Right lung (tissue), 5 donors: ENCODE data around the gene MTX1. TPM values are rescaled to one million over a fixed set of nuclear protein-coding genes. Genes with fewer than 3 reads are reported as not detected.
"Not testable (repeated sequence)": the region's sequence is repeated elsewhere in the genome, so short reads cannot be mapped to it uniquely, and the experiment has no call there.

Experiments
- DNase-seq, 2 donors: peaks; one replicate each; pipeline ENCODE4 v3.0.0-alpha.2; 2013
- polyA plus RNA-seq, 5 donors: library from polyadenylated mRNA; unstranded; fragments of 120-200 nt; gene quantifications; one replicate each; pipeline versions ENCODE4 v1.2.1 to v1.2.3, GENCODE V29; 2013; ENCODE audit warnings: inconsistent platforms in 1 of 5, low replicate concordance in 1 of 5; ENCODE audit not compliant: insufficient read length in 5 of 5, insufficient read depth in 1 of 5

The MTX1 gene
- polyA plus RNA-seq, 5 donors, result 27.8 to 38.3 (median 32.0) TPM

DNA sequence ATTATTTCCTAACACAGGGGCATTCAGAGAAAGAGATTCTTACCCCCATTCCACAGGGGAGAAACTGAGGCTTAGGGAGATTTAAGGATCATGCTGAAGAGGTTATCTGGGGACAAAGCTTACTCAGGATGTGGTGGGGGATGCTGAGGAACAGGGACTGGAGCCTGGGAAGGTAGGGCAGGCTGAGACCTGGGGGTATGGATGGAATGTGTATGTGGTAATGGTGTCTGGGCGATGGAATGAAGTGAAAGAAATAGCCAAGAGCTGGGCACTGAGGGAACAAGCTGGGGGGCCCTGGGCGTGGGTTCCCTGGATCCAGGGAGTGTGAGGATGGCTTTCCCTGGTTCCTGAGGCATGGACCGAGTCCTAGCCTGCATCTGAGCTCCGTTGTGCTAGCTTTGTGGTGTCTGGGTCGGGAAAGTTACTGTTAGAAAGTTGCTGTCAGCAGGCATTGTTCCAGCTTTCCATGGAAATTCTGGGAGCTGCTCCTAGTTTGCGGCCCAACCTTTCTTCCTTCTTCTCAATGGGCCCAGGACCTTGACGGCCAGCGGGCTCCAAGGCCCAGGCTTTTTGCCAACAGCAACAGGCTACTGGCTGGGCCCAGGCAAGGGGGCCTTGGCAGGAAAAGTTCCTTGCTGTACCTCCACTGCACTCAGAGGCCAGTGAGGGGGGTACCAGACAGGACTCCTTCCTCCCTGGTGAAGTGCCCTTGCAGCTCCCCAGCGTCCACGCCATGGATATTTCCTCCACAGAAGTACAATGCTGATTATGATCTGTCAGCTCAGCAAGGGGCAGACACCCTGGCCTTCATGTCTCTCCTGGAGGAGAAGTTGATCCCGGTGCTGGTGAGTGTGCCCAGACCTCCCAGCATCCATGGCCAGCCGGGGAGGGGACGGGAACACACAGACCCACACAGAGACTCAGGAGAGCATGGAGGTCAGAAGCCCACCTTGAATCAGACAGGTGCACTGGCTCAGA lies 23.8 kb downstream of the MTX1 start:
- DNase-seq, result peak in 1 of 2 donors; percentile 44

DNA sequence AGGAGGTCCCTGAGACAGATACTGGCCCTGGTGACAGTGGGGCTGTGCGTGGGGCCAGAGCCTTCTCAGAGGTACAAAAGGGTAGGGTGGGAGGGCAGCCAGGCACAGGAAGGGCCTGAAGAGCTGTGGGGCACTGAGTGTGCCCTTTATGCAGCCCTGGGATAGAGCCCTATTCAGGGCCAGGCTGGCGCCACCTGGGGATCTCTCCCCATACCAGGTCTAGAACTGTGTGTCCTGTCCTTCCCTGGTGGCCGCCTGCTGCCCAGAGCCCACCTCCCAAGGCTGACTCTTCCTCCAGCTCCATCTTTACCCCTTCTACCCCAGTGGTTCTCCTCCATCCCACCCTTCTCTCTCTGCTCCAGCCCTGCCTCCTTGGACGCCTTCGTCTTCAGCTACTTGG lies 25.0 kb downstream of the MTX1 start:
- not testable (repeated sequence) for DNase-seq

DNA sequence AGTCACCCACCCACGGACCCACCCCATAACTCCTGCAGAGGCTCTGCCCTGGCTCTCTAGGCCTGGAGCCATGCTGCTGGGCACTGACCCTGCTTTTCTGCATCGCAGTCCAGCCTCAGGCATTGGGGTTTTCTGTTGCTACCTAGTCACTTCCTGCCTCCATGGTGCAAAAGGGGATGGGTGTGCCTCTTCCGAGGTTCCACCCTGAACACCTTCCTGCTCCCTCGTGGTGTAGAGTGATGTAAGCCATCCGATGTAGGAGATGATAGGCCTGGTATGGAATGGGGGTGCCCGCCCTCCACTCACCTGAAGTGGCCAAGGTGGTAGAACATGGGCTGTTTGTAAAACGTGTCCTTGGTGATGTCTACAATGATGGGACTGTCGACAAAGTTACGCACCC lies 26.9 kb downstream of the MTX1 start:
- DNase-seq, result not testable (repeated sequence)

DNA sequence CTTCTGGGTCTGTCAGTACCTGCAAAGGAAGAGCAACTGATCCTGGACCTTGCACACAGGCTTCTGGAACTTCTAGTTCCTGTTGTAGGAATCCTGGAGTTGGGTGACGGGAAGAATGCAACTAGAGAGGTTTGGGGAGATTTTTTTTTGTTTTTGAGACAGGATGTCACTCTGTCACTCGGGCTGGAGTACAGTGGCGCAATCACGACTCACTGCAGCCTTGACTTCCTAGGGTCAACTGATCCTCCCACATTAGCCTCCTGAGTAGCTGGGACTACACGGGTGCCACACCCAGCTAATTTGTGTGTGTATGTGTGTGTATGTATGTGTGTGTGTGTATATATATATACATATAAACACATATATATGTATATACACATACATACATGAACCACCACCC lies 28.0 kb downstream of the MTX1 start:
- DNase-seq, result no peak

DNA sequence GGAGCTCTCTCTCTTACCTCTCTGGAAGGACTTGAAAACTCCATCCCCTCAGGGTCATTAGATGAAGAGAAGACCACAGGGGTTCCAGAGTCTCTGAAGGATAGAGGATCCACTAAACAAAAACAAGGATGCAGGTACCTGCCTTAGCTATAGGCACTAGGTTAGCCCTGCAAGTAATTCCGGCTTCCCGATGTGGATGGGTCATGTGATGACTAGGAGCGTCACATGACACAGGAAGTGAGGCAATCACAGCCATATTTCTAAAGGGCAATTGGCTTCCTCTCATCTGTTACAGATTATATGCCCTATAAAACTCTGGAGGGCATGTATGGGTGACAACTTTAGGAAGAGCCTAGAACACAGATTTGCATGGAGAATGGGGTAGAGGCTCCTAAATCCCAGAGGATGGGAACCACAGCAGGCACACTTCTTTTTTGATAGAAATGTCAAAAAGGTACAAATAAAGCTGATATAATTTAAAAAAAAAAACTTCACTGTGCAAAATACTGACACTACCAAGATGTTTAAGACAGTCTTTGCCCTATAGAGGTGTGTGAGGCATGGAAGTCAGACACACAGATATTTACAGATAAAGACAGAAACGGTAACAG lies 32.7 kb downstream of the MTX1 start:
- DNase-seq, result peak; percentile 66 to 73

DNA sequence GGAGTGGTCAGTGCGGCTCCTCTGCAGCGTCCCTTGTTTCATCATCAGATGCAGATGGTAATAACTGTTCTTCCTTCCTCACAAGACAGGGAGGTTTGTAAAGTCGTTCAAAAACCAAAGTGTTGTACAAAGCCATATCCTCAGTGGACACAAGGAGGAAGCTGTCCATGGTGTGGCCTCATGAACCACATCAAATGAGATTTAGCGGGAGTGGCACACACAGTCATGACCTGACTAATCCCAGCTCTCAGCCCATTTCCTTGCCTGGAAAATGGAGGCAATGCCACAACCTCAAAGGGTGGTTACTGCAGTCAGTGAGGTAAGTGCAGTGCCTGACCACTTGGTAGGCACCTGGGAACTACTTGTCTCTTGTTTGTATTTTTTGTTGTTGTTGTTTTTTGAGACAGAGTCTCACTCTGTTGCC lies 33.4 kb downstream of the MTX1 start:
- DNase-seq, result no peak

DNA sequence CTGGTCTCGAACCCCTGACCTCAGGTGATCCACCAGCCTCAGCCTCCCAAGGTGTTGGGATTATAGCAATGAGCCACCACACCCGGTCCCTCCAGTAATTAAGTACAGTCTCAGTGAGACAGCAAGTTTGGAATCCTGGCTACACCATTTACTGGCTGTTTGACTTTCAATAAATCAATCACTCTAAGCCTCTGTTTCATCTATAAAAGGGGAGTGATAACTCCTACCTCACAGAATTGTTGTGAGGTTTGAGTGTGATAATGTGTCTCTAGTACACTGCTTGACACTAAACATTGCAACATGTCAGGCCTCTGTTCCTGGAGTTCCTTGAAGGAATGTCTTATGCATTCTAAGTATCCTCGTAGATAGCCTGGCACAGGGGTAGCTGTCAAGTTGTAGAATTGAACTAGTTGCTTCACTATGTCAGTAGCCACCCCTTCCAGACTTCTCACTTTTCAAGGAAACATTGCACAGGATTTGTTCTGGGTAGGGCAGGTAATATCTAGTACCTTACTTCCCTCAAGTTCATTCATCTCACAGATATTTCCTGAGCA lies 34.4 kb downstream of the MTX1 start:
- no peak for DNase-seq

DNA sequence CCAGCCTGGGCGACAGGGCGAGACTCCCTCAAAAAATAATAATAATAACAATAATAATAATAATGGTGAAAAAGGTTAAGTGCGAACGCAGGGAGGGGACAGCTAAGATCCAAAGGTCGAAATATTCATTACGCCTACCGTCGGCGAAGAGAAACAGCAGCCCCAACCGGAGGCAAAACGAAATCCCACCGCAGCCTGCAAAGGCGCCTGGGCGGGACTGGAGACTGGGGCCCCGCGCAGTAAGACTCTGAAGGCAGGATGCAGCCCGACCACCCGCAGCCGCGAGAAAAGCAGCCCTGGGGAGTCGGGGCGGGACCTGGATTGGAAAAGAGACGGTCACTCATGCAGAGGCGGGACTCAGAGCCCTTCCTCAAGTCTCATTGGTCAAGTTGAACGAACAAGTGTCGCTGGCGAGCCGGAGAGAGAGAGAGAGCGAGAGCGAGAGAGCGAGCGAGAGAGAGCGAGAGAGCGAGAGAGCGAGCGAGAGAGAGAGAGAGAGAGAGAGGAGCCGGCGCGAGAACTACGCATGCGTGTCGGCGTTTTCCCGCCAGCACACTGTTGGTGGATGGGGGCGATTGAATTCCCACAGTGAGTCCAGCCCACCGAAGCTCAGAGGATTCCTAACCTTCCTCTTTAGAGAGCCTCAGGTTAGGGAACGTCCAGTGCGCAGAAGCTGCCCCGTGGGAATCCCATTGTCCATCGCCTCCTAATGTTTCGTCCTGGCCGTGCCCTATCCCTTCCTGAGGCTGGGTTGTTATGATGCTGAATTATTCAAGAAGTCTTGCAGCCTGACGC lies 36.1 kb downstream of the MTX1 start:
- DNase-seq, result peak; percentile 96 to 97

DNA sequence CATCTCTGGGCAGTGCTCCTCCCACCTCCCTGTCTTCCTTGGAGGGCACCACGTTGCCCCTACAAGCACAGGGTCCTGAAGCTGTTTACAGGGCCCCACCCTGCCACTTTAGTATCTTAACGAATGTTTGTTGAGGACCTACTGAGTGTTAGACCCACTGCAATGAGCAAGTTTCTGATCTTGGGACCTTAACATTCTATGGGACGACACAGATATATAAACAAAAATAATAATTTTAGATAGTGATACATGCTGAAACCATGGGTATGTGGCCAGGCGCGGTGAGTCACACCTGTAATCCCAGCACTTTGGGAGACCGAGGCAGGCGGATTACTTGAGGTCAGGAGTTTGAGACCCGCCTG lies 36.6 kb downstream of the MTX1 start:
- DNase-seq, result no peak

DNA sequence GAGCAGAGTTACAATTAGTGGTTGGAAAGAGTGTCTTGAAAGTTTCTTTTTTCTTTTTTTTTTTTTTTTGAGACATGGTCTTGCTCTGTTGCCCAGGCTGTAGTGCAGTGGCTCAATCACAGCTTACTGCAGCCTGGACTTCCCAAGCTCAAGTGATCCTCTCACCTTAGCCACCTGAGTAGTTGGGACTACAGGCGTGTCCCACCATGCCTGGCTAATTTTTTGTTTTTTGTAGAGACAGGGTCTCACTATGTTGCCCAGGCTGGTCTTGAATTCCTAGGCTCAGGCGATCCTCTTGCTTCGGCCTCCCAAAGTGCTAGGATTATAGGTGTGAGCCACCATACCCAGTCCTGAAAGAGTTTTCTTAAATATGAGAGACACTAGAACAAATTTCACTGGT lies 38.3 kb downstream of the MTX1 start:
- DNase-seq, result not testable (repeated sequence)

DNA sequence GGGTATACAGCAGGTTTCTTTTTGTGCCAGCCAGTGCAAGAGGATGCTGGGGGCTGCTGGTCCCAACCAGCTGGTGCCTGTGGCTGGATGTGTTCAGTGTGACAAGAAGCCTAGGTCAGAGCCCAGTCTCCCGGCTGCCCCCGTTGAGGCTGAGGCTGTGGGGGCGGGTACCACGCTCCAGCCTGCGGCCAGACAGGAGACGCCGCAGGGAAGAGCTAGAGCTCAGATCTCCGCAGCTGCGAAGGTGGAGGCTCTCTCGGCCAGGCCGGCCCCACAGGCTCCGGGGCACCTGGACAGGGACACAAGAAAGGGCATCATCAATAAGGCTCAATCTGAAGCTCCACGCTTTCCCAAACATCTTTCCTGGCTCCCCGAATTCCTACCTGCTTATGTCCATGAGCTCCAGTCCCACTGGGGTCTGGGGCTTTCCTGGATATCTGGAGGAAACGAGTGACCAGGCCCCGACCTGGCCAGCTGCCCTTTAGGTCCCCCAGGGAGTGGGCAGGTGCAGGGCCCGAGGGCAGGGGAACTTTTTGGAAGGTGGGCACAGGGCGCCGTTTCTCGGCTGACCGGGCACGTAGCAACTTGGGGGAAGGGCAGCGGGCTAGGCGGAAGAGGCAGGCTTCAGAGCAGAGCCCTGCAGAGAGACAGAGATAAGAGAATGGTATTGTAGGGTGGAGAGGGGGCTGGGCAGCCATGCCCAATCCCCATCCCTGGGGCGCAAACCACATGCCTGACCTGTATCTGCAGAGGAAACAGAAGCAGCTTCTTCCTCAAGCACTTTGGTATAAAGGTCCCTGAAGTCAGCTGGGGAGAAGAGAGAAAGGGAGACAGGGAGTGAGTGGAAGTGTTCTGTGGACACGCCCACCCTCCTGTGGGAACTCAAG lies 39.4 kb downstream of the MTX1 start:
- DNase-seq, result no peak

DNA sequence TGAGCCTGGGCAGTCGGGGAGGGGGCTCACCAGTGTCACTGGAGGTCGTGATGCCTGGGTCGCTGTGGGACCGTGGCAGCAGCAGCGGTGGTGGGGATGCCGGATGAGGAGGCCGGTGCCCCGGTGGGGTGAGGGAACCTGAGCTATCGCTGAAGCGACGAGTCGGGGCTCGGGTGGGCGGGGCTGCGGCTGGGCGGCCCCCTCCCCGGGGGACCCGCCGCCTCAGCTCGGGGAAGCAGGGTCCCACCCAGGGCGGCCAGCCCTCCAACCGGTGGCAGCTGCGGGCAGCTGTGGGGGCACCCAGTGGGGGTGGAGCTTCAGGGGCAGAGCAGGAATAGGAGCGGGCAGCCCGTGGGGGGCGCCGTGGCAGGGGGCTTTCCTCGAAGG lies 41.7 kb downstream of the MTX1 start:
- no peak for DNase-seq

DNA sequence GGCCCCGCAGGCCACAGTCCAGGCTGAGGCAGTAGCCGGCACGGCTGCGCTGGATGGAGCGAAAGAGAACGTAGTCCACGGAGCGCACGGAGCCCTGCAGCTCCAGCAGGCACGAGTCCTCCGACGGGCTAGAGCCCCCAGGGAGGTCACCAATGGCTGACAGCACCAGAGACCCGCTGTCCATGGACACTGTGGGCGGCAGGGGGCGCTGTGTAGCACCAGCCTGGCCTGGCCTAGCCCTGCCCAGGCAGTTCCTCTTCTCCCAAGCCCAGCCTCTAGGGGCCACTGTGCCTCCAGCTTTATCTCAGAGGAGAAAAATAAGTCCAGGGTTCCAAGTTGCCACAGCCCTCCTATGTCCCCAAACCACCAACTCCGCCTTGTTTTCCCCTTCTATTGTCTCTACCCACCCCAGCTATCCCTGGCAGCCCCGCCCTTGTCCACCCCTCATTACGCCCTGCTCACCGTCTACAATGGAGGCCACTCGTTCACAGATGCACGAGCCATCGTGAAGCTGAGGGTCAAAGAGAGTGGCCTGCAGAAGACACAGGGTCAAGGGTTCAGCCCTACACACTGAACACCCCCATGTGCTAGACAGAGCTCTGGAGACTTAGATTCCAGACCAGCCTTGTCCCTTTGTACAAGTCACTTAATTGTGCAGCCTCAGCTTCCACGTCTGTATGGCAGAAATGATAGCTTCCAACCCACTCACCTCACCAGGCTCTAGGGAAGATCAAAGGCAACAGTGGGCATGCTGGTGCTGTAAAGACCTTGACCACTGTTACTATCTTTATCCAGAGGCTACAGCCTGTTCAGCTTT lies 42.3 kb downstream of the MTX1 start:
- peak; percentile 85 to 89 for DNase-seq

DNA sequence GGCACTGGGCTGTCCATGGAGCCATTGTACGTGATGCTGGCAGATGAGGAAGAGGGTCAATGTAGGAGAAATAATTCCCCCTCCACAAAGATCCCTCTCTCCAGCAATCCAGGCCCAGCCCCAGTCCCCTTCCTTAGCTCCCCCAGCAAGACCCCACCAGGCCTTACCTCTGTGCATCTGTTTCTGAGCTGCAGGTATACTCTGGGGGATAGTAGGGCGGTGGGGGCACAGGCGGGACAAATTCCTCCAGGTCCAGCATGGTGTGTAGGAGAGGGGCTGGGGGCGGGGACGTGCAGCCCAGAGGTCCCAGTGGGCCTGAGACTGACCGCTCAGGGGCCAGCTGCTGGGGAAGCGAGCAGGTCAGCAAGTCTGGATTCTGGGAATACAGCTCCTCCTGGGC lies 43.1 kb downstream of the MTX1 start:
- no peak for DNase-seq

DNA sequence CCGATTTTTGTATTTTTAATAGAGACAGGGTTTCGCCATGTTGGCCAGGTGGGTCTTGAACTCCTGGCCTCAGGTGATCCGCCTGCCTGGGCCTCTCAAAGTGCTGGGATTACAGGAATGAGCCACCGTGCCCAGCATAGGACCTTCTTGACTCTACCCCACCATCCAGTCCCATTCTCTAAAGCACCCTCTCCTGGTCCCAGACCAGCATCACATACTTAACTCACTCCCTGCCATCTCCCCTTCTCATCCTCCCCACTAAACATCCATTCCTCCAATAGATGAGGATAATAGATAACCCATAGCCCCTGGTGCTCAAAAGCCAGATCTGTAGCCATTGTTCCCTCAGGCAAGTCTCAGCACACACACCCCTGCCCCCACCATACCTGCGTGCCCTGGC lies 44.7 kb downstream of the MTX1 start:
- no peak for DNase-seq

DNA sequence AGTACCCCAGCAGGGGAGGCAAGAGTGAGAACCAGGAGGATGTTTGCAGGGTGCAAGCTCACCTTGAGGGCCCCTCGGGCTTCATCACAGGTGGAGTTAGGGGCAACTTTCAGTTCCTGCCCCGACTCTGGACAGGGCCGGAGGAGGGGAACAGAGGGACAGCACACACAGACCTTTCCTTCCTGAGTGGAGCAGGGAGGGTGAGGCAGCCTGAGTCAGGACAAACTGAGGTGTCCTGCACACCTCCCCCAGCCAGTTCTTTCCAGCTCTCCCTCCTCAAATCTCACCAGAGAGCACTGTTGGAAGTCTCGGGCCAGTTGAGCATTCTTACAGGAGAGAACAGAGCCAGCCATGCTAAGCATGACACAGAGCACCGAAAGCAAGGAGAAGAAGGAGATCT lies 45.3 kb downstream of the MTX1 start:
- no peak for DNase-seq

DNA sequence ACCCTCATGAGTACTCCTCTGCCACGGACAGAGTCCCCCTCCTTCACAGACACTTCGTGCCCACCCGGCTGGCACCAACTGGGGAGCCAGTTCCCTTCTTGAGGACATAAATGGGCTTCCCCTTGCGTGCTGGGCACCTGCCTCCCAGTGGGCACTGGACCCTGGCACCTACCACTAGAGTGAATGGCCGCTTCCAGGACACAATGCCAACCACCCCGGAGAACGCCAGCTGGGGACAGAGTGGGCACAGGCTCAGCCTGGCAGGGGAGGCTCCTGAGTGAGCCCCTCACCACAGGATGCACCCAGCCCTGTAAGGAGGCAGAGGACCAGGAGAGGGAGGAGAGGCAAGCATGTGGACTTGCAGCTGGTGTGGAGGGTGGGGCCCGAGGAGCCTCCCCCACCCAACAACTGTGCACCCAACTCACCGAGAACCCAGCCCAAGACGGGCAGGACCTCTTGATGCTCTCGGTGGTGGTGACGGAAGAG lies 45.8 kb downstream of the MTX1 start:
- DNase-seq, result no peak

DNA sequence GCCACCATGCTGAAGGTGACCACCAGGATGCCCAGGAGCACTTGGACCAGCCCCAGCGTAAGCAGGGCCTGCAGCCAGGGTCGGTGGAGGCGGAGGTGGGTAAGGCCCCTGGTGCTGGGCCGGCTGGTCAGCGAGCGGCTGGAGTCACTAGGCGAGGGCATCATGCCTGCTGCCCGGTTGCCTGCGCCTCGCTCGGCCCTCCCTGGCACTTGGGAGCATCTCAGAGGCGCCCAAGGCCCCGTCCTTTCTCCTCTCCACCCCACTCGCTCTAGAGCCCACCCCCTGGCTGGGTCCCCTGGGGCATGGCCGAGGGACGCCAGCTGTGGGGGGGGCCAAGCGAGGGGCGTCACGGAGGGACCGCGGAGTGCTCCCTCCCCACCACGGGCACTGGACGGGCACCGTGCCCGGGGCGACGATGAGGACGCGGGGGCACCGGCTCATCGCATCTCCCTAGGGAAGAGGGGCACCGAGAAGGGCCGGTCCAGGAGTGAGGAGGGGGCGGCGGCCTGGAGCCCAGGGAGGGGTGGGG lies 46.3 kb downstream of the MTX1 start:
- no peak for DNase-seq

DNA sequence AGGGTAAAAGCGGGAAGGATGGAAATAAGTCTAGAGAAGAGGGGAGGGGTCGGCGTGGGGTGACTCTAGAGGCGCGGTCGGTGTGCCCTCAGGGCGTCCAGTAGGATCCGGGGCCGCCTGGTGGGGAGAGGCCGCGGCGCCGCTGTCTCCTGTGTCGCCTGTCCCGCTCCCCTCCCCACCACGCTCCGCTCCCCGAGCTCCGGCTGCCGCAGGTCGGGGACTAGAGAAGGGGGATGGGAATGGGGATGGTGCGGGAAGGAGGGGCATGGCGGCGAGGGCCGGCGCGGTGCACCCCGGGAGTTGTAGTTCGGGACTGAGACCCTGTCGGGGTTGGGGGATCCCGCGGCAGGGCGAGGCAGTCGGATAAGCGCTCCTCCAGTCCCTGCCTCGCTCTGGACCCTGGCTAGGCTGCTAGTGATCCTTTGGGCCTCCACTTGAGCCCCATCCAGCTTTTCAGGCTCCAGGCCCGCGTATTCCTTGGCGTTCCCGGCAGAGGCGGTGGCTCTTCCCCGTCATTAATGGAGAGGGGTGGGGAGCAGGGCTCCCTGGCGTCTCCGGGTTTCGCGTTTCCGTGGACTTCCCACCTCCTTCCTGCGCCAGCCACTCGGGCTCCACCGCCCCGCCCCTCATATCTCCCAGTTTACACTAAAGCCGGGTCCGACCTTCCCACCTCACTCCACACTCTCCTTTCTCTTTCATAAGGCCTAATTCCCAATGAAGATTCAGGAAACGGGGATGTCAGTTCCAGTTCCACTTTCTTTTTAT lies 46.9 kb downstream of the MTX1 start, which contains the start of gene ENTREP3:
TSS of gene ENTREP3 (minus strand) at position 241 of the 765 bp plus-strand sequence. CDS start 606 bp downstream, outside the sequence.
- peak; percentile 87 to 88 for DNase-seq
